ENCODE data around the gene TAGAP.

TAGAP gene

GRCh38 chr6:159047891-159048685, 3.3 kb upstream of the TAGAP start:
- in situ Hi-C loops (cut with MboI; ENCODE audit: low sequenced_read_pairs, unreplicated experiment), result loop anchor here (10.0 kb wide), 1 partner anchor 57 kb away; no protein-coding TSS in a partner anchor
- no peak for DNase-seq (ENCODE audit: low spot score)
- no peak for TF ChIP-seq CTCF (IDR thresholded peaks at IDR 0.05; ENCODE audit: borderline replicate concordance, control extremely low read depth, extremely low read depth, insufficient read depth, missing control alignments)

GRCh38 chr6:159045801-159046200, 1.0 kb upstream of the TAGAP start:
- no peak for DNase-seq (ENCODE audit: low spot score)
- no peak for TF ChIP-seq CTCF (IDR thresholded peaks at IDR 0.05; ENCODE audit: borderline replicate concordance, control extremely low read depth, extremely low read depth, insufficient read depth, missing control alignments)
- in situ Hi-C loops (cut with MboI; ENCODE audit: low sequenced_read_pairs, unreplicated experiment), result loop anchor here (10.0 kb wide), 1 partner anchor 59 kb away; no protein-coding TSS in a partner anchor

GRCh38 chr6:159043947-159044346, 844 bp downstream of the TAGAP start:
- DNase-seq (ENCODE audit: low spot score), result no peak
- in situ Hi-C loops (cut with MboI; ENCODE audit: low sequenced_read_pairs, unreplicated experiment), result loop anchor here (10.0 kb wide), 1 partner anchor 61 kb away; no protein-coding TSS in a partner anchor
- no peak for TF ChIP-seq CTCF (IDR thresholded peaks at IDR 0.05; ENCODE audit: borderline replicate concordance, control extremely low read depth, extremely low read depth, insufficient read depth, missing control alignments)

GRCh38 chr6:159043251-159043650, 1.5 kb downstream of the TAGAP start:
- in situ Hi-C loops (cut with MboI; ENCODE audit: low sequenced_read_pairs, unreplicated experiment), result loop anchor here (10.0 kb wide), 1 partner anchor 62 kb away; no protein-coding TSS in a partner anchor
- TF ChIP-seq CTCF (IDR thresholded peaks at IDR 0.05; ENCODE audit: borderline replicate concordance, control extremely low read depth, extremely low read depth, insufficient read depth, missing control alignments), result no peak

GRCh38 chr6:159042826-159043181, 2.0 kb downstream of the TAGAP start:
- no peak for TF ChIP-seq CTCF (IDR thresholded peaks at IDR 0.05; ENCODE audit: borderline replicate concordance, control extremely low read depth, extremely low read depth, insufficient read depth, missing control alignments)
- in situ Hi-C loops (cut with MboI; ENCODE audit: low sequenced_read_pairs, unreplicated experiment), result loop anchor here (10.0 kb wide), 1 partner anchor 62 kb away; no protein-coding TSS in a partner anchor
- DNase-seq (ENCODE audit: low spot score), result no peak

More at GRCh38 chr6:159043251-159043650, 1.5 kb downstream of the TAGAP start:
- no peak for DNase-seq (ENCODE audit: low spot score)

- peak; percentile 49 for DNase-seq (ENCODE audit: low spot score)
- TF ChIP-seq CTCF (IDR thresholded peaks at IDR 0.05; ENCODE audit: borderline replicate concordance, control extremely low read depth, extremely low read depth, insufficient read depth, missing control alignments), result peak; percentile 98
- in situ Hi-C loops (cut with MboI; ENCODE audit: low sequenced_read_pairs, unreplicated experiment), result loop anchor here (10.0 kb wide), 1 partner anchor 63 kb away; no protein-coding TSS in a partner anchor
Measured at GRCh38 chr6:159042003-159042825, 2.6 kb downstream of the TAGAP start.

Measured in GM13976 (cell line).